Tibial nerve (tissue), 3 donors: ENCODE measurements around the gene OR52H1.

Experiments
- CTCF ChIP-seq, 5 experiments: fragments of 200-600 bp in 3 of 5; fragments of 450-650 bp in 2 of 5; sonication (generic) in 3 of 5; IDR thresholded peaks; one replicate each; pipeline ENCODE4 v1.5.1; 2016 to 2019; ENCODE audit warnings: antibody characterized with exemption in 5 of 5, mild to moderate bottlenecking in 3 of 5, moderate library complexity in 2 of 5
- POLR2A ChIP-seq, 2 donors: fragments of 450-650 bp; IDR thresholded peaks; one replicate each; pipeline ENCODE4 v1.6.1; 2017; ENCODE audit warnings: antibody characterized with exemption in 2 of 2, mild to moderate bottlenecking in 2 of 2, moderate library complexity in 2 of 2

GRCh38 chr11:5596607-5597201, 48.4 kb upstream of the OR52H1 start, which contains the start of gene TRIM6:
- TF ChIP-seq CTCF (IDR thresholded peaks at IDR 0.05) (no peak), POLR2A (IDR thresholded peaks at IDR 0.05) (no peak)
